Activated T-cell treated with anti-CD3 and anti-CD28 coated beads, Interleukin-2, amount 50 U/mL, for 4 hours (primary cell): Measurements from ENCODE around the gene VSTM4. TPM values are rescaled to one million over a fixed set of nuclear protein-coding genes. Genes with fewer than 3 reads are reported as not detected.

Experiments
- ATAC-seq, 2 donors: fragments of 200-7000 bp; cut with Tn5 transposase; one replicate each; pipeline ENCODE4 v1.10.0; 2021
- DNase-seq: peaks from one replicate; pipeline ENCODE4 v3.0.0-alpha.2; 2020
- H3K27me3 Mint-ChIP-seq: one replicate; pipeline ENCODE4 v1.8.0; 2021; ENCODE audit warnings: low read depth, mixed read lengths
- H3K36me3 Mint-ChIP-seq: one replicate; pipeline ENCODE4 v1.8.0; 2022; ENCODE audit warnings: mixed read lengths; ENCODE audit not compliant: insufficient read depth
- H3K4me1 Mint-ChIP-seq: one replicate; pipeline ENCODE4 v1.8.0; 2021; ENCODE audit warnings: low read depth, mixed read lengths
- H3K4me3 Mint-ChIP-seq: one replicate; pipeline ENCODE4 v1.8.0; 2021; ENCODE audit warnings: mild to moderate bottlenecking, moderate library complexity, mixed read lengths
- H3K9me3 Mint-ChIP-seq: one replicate; pipeline ENCODE4 v1.8.0; 2021; ENCODE audit warnings: mixed read lengths
- total RNA-seq, 3 donors: library from RNA; stranded (reverse); gene quantifications; one replicate each; pipeline ENCODE4 v1.2.1, GENCODE V29; 2021

Gene VSTM4
- total RNA-seq, 3 donors from 2014 or later: 0.08 to 0.19 (median 0.18) TPM

GRCh38 chr10:49005270-49005669 is 110.1 kb downstream of the VSTM4 start:
- no peak for ATAC-seq
- DNase-seq: no peak
- Mint-ChIP-seq H3K27me3 (peaks cover 1% of the 10 kb centered on the region), H3K4me1 (no peaks in the 10 kb centered on the region), H3K36me3 (no peaks in the 10 kb centered on the region), H3K9me3 (no peaks in the 10 kb centered on the region), H3K4me3 (no peak overlapping the region)

GRCh38 chr10:49001870-49002672 is 113.3 kb downstream of the VSTM4 start:
- DNase-seq: no peak
- Mint-ChIP-seq H3K36me3 (no peaks in the 10 kb centered on the region), H3K9me3 (no peaks in the 10 kb centered on the region), H3K27me3 (peaks cover 1% of the 10 kb centered on the region), H3K4me3 (no peak overlapping the region), H3K4me1 (no peaks in the 10 kb centered on the region)
- ATAC-seq: no peak

- Mint-ChIP-seq H3K9me3 (no peaks in the 10 kb centered on the region), H3K4me1 (no peaks in the 10 kb centered on the region), H3K36me3 (no peaks in the 10 kb centered on the region), H3K27me3 (peaks cover 1% of the 10 kb centered on the region), H3K4me3 (no peak overlapping the region)
- DNase-seq (no peak), ATAC-seq (no peak)
These were observed 113.9 kb downstream of the VSTM4 start for GRCh38 chr10:49001402-49001801.

- ATAC-seq: no peak
- DNase-seq: no peak
These were observed 114.6 kb downstream of the VSTM4 start for GRCh38 chr10:49000437-49001398.

GRCh38 chr10:48999346-48999745 is 116.0 kb downstream of the VSTM4 start:
- Mint-ChIP-seq H3K4me3 (no peak overlapping the region), H3K27me3 (peaks cover 1% of the 10 kb centered on the region), H3K36me3 (no peaks in the 10 kb centered on the region), H3K4me1 (no peaks in the 10 kb centered on the region), H3K9me3 (no peaks in the 10 kb centered on the region)
- DNase-seq: no peak
- ATAC-seq: no peak

More at GRCh38 chr10:49000437-49001398, 114.6 kb downstream of the VSTM4 start:
- Mint-ChIP-seq H3K36me3 (no peaks in the 10 kb centered on the region), H3K4me3 (no peak overlapping the region), H3K27me3 (peaks cover 1% of the 10 kb centered on the region), H3K4me1 (no peaks in the 10 kb centered on the region), H3K9me3 (no peaks in the 10 kb centered on the region)

- no peak for ATAC-seq
- H3K27me3 Mint-ChIP-seq: peaks cover 1% of the 10 kb centered on the region
These were observed 119.0 kb downstream of the VSTM4 start for GRCh38 chr10:48996329-48996728.

GRCh38 chr10:48993627-48994026 is 121.7 kb downstream of the VSTM4 start:
- DNase-seq (no peak), ATAC-seq (no peak)
- no peak overlapping the region for H3K4me3 Mint-ChIP-seq
- H3K27me3 Mint-ChIP-seq: no peaks in the 10 kb centered on the region
- H3K4me1 Mint-ChIP-seq: no peaks in the 10 kb centered on the region
- H3K36me3 Mint-ChIP-seq: no peaks in the 10 kb centered on the region
- no peaks in the 10 kb centered on the region for H3K9me3 Mint-ChIP-seq

More at GRCh38 chr10:48996329-48996728, 119.0 kb downstream of the VSTM4 start:
- no peaks in the 10 kb centered on the region for H3K4me1 Mint-ChIP-seq
- DNase-seq: no peak
- no peaks in the 10 kb centered on the region for H3K36me3 Mint-ChIP-seq
- no peaks in the 10 kb centered on the region for H3K9me3 Mint-ChIP-seq
- no peak overlapping the region for H3K4me3 Mint-ChIP-seq

GRCh38 chr10:48990226-48990625 is 125.1 kb downstream of the VSTM4 start:
- H3K9me3 Mint-ChIP-seq: no peaks in the 10 kb centered on the region
- DNase-seq (no peak), ATAC-seq (no peak)
- H3K36me3 Mint-ChIP-seq: no peaks in the 10 kb centered on the region
- H3K4me1 Mint-ChIP-seq: no peaks in the 10 kb centered on the region
- H3K27me3 Mint-ChIP-seq: no peaks in the 10 kb centered on the region
- no peak overlapping the region for H3K4me3 Mint-ChIP-seq

- no peaks in the 10 kb centered on the region for H3K27me3 Mint-ChIP-seq
- no peaks in the 10 kb centered on the region for H3K4me1 Mint-ChIP-seq
- peak in 1 of 2 donors; percentile 2 for ATAC-seq
- H3K4me3 Mint-ChIP-seq: no peak overlapping the region
- H3K9me3 Mint-ChIP-seq: no peaks in the 10 kb centered on the region
- H3K36me3 Mint-ChIP-seq: no peaks in the 10 kb centered on the region
- no peak for DNase-seq
These were observed 129.6 kb downstream of the VSTM4 start for GRCh38 chr10:48985621-48986158.

- no peak for ATAC-seq
These were observed 131.5 kb downstream of the VSTM4 start for GRCh38 chr10:48983648-48984351.

GRCh38 chr10:48982584-48982983 is 132.7 kb downstream of the VSTM4 start:
- ATAC-seq: no peak
- no peaks in the 10 kb centered on the region for H3K4me1 Mint-ChIP-seq
- DNase-seq: no peak
- no peaks in the 10 kb centered on the region for H3K36me3 Mint-ChIP-seq
- H3K27me3 Mint-ChIP-seq: no peaks in the 10 kb centered on the region
- no peaks in the 10 kb centered on the region for H3K9me3 Mint-ChIP-seq
- H3K4me3 Mint-ChIP-seq: no peak overlapping the region

More at GRCh38 chr10:48983648-48984351, 131.5 kb downstream of the VSTM4 start:
- no peak for DNase-seq
- H3K4me3 Mint-ChIP-seq: no peak overlapping the region
- no peaks in the 10 kb centered on the region for H3K9me3 Mint-ChIP-seq
- H3K4me1 Mint-ChIP-seq: no peaks in the 10 kb centered on the region
- no peaks in the 10 kb centered on the region for H3K27me3 Mint-ChIP-seq
- H3K36me3 Mint-ChIP-seq: no peaks in the 10 kb centered on the region

- Mint-ChIP-seq H3K27me3 (no peaks in the 10 kb centered on the region), H3K4me1 (no peaks in the 10 kb centered on the region), H3K9me3 (no peaks in the 10 kb centered on the region), H3K36me3 (no peaks in the 10 kb centered on the region), H3K4me3 (no peak overlapping the region)
- ATAC-seq (peak; percentile 47 to 48), DNase-seq (no peak)
These were observed 133.9 kb downstream of the VSTM4 start for GRCh38 chr10:48981310-48981907.

- no peak for ATAC-seq
- Mint-ChIP-seq H3K27me3 (peaks cover 4% of the 10 kb centered on the region), H3K4me3 (no peak overlapping the region), H3K4me1 (no peaks in the 10 kb centered on the region), H3K9me3 (no peaks in the 10 kb centered on the region), H3K36me3 (no peaks in the 10 kb centered on the region)
- no peak for DNase-seq
These were observed 137.0 kb downstream of the VSTM4 start for GRCh38 chr10:48978318-48978717.
